Mesothelial cell of epicardium (in vitro differentiated cells): ENCODE measurements around the gene PSMB2. TPM values are rescaled to one million over a fixed set of nuclear protein-coding genes. Genes with fewer than 3 reads are reported as not detected.
"Not testable (repeated sequence)": the region's sequence is repeated elsewhere in the genome, so short reads cannot be mapped to it uniquely, and the experiment has no call there.

Experiments used
- DNase-seq, 2 experiments: peaks; one replicate each; pipeline ENCODE4 v3.0.0; 2021; ENCODE audit warnings: low spot score in 2 of 2; ENCODE audit not compliant: unreplicated experiment in 2 of 2
- H3K27ac Mint-ChIP-seq: 2 replicates; pipeline ENCODE4 v1.8.0; 2021; ENCODE audit warnings: mixed read lengths
- H3K27me3 Mint-ChIP-seq: 2 replicates; pipeline ENCODE4 v1.8.0; 2021; ENCODE audit warnings: low read depth, mixed read lengths
- H3K36me3 Mint-ChIP-seq: 2 replicates; pipeline ENCODE4 v1.8.0; 2021; ENCODE audit warnings: mixed read lengths
- H3K4me1 Mint-ChIP-seq: 2 replicates; pipeline ENCODE4 v1.8.0; 2021; ENCODE audit warnings: mixed read lengths
- H3K4me3 Mint-ChIP-seq: 2 replicates; pipeline ENCODE4 v1.8.0; 2021; ENCODE audit warnings: mild to moderate bottlenecking, moderate library complexity, mixed read lengths
- H3K9me3 Mint-ChIP-seq: 2 replicates; pipeline ENCODE4 v1.8.0; 2021; ENCODE audit warnings: mixed read lengths
- total RNA-seq: library from RNA; stranded (reverse); gene quantifications from 3 replicates; pipeline ENCODE4 v1.2.1, GENCODE V29; 2021
- TF ChIP-seq, protein P1 (sequence below): fragments of 200-600 bp; sonication (generic); IDR thresholded peaks from one replicate; pipeline ENCODE4 v1.5.0; 2021; ENCODE audit warnings: antibody characterized with exemption; ENCODE audit not compliant: unreplicated experiment

Gene PSMB2
- total RNA-seq, 1 donor from 2014 or later, result 61.1 TPM

- Mint-ChIP-seq H3K9me3 (no peaks in the 10 kb centered on the region), H3K4me3 (peak overlapping the region; percentile 41), H3K4me1 (peaks cover 39% of the 10 kb centered on the region), H3K27ac (no peak overlapping the region), H3K36me3 (no peaks in the 10 kb centered on the region), H3K27me3 (peaks cover 51% of the 10 kb centered on the region)
- TF ChIP-seq, protein P1, sequence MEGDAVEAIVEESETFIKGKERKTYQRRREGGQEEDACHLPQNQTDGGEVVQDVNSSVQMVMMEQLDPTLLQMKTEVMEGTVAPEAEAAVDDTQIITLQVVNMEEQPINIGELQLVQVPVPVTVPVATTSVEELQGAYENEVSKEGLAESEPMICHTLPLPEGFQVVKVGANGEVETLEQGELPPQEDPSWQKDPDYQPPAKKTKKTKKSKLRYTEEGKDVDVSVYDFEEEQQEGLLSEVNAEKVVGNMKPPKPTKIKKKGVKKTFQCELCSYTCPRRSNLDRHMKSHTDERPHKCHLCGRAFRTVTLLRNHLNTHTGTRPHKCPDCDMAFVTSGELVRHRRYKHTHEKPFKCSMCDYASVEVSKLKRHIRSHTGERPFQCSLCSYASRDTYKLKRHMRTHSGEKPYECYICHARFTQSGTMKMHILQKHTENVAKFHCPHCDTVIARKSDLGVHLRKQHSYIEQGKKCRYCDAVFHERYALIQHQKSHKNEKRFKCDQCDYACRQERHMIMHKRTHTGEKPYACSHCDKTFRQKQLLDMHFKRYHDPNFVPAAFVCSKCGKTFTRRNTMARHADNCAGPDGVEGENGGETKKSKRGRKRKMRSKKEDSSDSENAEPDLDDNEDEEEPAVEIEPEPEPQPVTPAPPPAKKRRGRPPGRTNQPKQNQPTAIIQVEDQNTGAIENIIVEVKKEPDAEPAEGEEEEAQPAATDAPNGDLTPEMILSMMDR, result no peak
- DNase-seq, result no peak
Observed at GRCh38 chr1:35577071-35577998, 64.0 kb downstream of the PSMB2 start.

DNA sequence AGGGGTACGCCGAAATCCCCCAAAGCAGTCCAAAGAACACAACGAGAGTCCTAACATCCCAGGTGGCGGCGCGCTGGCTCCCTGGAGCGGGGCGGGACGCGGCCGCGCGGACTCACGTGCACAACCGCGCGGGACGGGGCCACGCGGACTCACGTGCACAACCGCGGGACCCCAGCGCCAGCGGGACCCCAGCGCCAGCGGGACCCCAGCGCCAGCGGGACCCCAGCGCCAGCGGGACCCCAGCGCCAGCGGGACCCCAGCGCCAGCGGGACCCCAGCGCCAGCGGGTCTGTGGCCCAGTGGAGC is 64.6 kb downstream of the PSMB2 start:
- Mint-ChIP-seq H3K27me3 (peaks cover 56% of the 10 kb centered on the region), H3K4me1 (peaks cover 40% of the 10 kb centered on the region), H3K4me3 (peak overlapping the region; percentile 22), H3K27ac (peak overlapping the region; percentile 56)
- H3K36me3 Mint-ChIP-seq, H3K9me3 Mint-ChIP-seq, DNase-seq: not testable (repeated sequence)

- peak overlapping the region; percentile 22 for H3K4me3 Mint-ChIP-seq
- no peaks in the 10 kb centered on the region for H3K9me3 Mint-ChIP-seq
- DNase-seq, result no peak
- H3K4me1 Mint-ChIP-seq, result peaks cover 40% of the 10 kb centered on the region
- H3K27me3 Mint-ChIP-seq, result peaks cover 61% of the 10 kb centered on the region
- TF ChIP-seq, protein P1, result no peak
- no peaks in the 10 kb centered on the region for H3K36me3 Mint-ChIP-seq
- peak overlapping the region; percentile 56 for H3K27ac Mint-ChIP-seq
Observed at GRCh38 chr1:35576061-35576765, 65.1 kb downstream of the PSMB2 start.

DNA sequence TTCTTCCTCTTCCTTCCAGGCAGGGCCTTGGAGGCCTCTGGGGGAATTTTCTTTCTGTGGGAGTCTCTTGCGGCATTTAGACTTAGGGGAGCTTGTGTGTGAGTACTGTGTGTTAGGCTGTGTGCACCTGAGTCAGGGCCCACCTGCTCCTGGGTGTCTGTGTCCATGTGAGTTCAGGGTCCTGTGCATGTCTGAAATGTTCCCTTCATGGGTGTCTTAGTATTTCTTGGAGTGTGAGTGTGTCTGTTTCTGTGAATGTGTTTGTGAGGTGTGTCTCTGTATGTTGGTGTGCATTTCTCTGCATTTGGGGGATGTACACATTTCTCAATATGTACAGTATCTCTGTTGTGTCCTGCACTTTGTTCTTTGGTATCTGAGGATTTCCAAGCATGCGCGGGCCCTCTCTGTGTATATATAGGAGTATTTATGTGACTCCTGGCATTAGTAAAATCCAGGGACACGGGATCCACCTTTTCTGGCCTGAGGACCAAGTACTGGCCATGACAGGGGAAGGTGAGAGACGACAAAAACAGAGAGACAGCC is 65.8 kb downstream of the PSMB2 start:
- H3K4me1 Mint-ChIP-seq, result peaks cover 40% of the 10 kb centered on the region
- TF ChIP-seq, protein P1, result no peak
- DNase-seq, result no peak
- no peaks in the 10 kb centered on the region for H3K36me3 Mint-ChIP-seq
- H3K27ac Mint-ChIP-seq, result peak overlapping the region; percentile 65
- H3K4me3 Mint-ChIP-seq, result peak overlapping the region; percentile 31
- no peaks in the 10 kb centered on the region for H3K9me3 Mint-ChIP-seq
- H3K27me3 Mint-ChIP-seq, result peaks cover 66% of the 10 kb centered on the region

DNA sequence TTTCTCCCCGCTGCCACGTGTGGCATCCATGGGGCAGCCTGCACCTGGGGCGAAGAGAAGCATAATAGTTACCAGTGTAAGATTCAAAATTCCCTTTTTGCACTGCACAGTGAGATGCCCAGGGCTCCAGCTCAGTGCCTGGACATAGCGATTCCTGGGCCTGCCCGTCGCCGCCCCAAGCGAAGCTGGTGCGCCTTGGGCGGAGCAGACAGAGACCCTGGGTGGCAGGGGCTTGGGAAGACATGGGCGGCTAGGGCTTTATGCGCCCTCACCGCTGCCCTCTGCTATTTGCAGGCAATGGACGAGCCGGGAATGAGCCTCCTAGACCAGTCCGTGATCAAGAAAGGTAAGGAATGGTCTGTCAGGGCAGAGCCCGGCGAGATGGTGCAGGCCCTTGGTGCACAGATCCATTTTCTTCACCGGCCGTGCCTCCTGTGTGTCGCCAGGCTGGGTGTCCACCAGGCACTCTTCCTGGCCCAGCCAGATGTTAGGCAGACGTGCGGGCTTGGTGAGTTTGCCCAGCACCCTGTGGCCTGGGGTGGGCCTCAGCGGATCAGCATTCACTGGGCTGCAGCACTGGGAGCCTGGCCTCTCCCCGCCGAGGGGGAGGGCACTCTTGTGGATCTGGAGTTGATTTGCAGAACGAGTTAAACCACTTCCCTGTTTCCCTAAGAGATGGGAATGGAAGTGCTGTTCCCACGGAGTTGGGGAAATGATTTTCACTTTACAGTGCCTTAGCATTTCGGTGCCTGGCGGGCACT is 66.5 kb downstream of the PSMB2 start:
- peak overlapping the region; percentile 65 for H3K27ac Mint-ChIP-seq
- H3K4me3 Mint-ChIP-seq, result peak overlapping the region; percentile 51
- DNase-seq, result no peak
- no peaks in the 10 kb centered on the region for H3K9me3 Mint-ChIP-seq
- H3K4me1 Mint-ChIP-seq, result peaks cover 40% of the 10 kb centered on the region
- no peaks in the 10 kb centered on the region for H3K36me3 Mint-ChIP-seq
- peaks cover 70% of the 10 kb centered on the region for H3K27me3 Mint-ChIP-seq
- TF ChIP-seq, protein P1, result no peak
